Activated CD4-positive, alpha-beta memory T cell treated with anti-CD3 and anti-CD28 coated beads, Interleukin-2, amount 10 ng/mL, durations not matched to agents 7 days and 5 days (primary cell): Measurements from ENCODE around the gene KRT28. TPM values are rescaled to one million over a fixed set of nuclear protein-coding genes. Genes with fewer than 3 reads are reported as not detected.
"Not testable (repeated sequence)": the region's sequence is repeated elsewhere in the genome, so short reads cannot be mapped to it uniquely, and the experiment has no call there.

ENCODE experiments used
- CTCF ChIA-PET: fragments of 350-600 bp; sonication (Branson Sonifier 250); formaldehyde crosslinking; loops from one replicate; lab custom pipeline; 2021; ENCODE audit warnings: antibody characterized with exemption, inconsistent platforms; lab: Charles Lee
- POLR2A ChIA-PET: fragments of 350-600 bp; sonication (Branson Sonifier 250); formaldehyde crosslinking; loops from one replicate; lab custom pipeline; 2021; ENCODE audit warnings: antibody characterized with exemption; lab: Charles Lee
- DNase-seq: peaks from one replicate; pipeline ENCODE4 v3.0.0-alpha.2; 2020
- H3K27ac Mint-ChIP-seq: one replicate; pipeline ENCODE4 v1.8.0; 2021; ENCODE audit warnings: mild to moderate bottlenecking, mixed read lengths
- H3K27me3 Mint-ChIP-seq: one replicate; pipeline ENCODE4 v1.8.0; 2021; ENCODE audit warnings: mixed read lengths
- H3K36me3 Mint-ChIP-seq: one replicate; pipeline ENCODE4 v1.8.0; 2021; ENCODE audit warnings: low read depth, mixed read lengths
- H3K4me1 Mint-ChIP-seq: one replicate; pipeline ENCODE4 v1.8.0; 2021; ENCODE audit warnings: mixed read lengths
- H3K4me3 Mint-ChIP-seq: one replicate; pipeline ENCODE4 v1.8.0; 2021; ENCODE audit warnings: mild to moderate bottlenecking, mixed read lengths
- H3K9me3 Mint-ChIP-seq: one replicate; pipeline ENCODE4 v1.8.0; 2021; ENCODE audit warnings: mixed read lengths
- total RNA-seq, 2 experiments: library from RNA; stranded (reverse); gene quantifications; one replicate each; pipeline ENCODE4 v1.2.3, GENCODE V29; 2021

KRT28 gene
- total RNA-seq, 2 experiments from 2014 or later: not detected

DNA sequence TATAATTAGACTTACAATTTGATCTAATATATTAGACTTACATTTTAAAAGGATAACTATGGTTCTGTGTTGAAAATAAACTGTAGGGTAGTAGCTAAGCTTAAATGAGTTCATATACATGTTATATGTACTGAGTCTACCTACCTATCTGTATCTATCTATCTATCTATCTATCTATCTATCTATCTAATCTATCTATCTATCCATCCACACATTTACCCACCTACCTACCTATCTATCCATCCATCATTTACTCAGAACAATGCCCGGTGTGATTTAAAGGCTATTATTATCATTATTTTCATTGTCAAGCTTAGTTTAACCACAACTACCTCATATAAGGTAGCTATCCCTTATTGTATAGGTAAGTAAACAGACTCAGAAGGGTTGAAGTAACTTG lies 15.6 kb upstream of the KRT28 start:
- no peak for DNase-seq
- peaks cover 27% of the 10 kb centered on the region for H3K27me3 Mint-ChIP-seq
- no peaks in the 10 kb centered on the region for H3K9me3 Mint-ChIP-seq
- H3K27ac Mint-ChIP-seq: no peak overlapping the region
- H3K36me3 Mint-ChIP-seq: peaks cover 23% of the 10 kb centered on the region
- H3K4me3 Mint-ChIP-seq: no peak overlapping the region
- peaks cover 32% of the 10 kb centered on the region for H3K4me1 Mint-ChIP-seq
- ChIA-PET CTCF (interaction anchor here (0.7 kb wide), 1 partner anchor 13 kb away, joined by 3 read pairs; no protein-coding TSS in a partner anchor), POLR2A (no interaction called here)

GRCh38 chr17:40814657-40815056 lies 14.9 kb upstream of the KRT28 start:
- CTCF ChIA-PET, H3K4me3 Mint-ChIP-seq, POLR2A ChIA-PET, DNase-seq, H3K27ac Mint-ChIP-seq, H3K9me3 Mint-ChIP-seq: not testable (repeated sequence)
- Mint-ChIP-seq H3K27me3 (peaks cover 35% of the 10 kb centered on the region), H3K36me3 (peaks cover 20% of the 10 kb centered on the region), H3K4me1 (peaks cover 24% of the 10 kb centered on the region)

DNA sequence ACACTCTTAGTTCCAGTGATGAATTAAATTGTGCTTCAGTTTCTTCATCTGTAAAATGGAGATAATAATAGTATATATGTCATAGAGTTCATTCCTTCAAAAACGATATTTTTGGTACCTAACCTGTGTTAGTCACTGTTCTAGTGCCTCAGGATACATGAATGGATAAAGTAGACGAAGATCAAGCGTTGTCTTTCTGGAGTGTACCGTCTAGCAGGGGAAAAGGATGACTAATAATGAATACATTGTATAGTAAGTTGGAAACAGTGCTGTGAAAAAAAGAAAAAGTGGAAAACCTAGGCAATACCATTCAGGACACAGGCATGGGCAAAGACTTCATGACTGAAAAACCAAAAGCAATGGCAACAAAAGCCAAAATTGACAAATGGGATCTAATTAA lies 14.0 kb upstream of the KRT28 start:
- POLR2A ChIA-PET: no interaction called here
- Mint-ChIP-seq H3K4me1 (peaks cover 18% of the 10 kb centered on the region), H3K36me3 (peaks cover 17% of the 10 kb centered on the region), H3K9me3 (no peaks in the 10 kb centered on the region), H3K27ac (no peak overlapping the region), H3K27me3 (peaks cover 41% of the 10 kb centered on the region), H3K4me3 (no peak overlapping the region)
- CTCF ChIA-PET: no interaction called here
- no peak for DNase-seq

GRCh38 chr17:40812639-40813038 lies 12.9 kb upstream of the KRT28 start:
- DNase-seq: no peak
- peaks cover 47% of the 10 kb centered on the region for H3K27me3 Mint-ChIP-seq
- no peak overlapping the region for H3K27ac Mint-ChIP-seq
- peaks cover 9% of the 10 kb centered on the region for H3K36me3 Mint-ChIP-seq
- H3K4me1 Mint-ChIP-seq: peaks cover 8% of the 10 kb centered on the region
- H3K4me3 Mint-ChIP-seq: no peak overlapping the region
- H3K9me3 Mint-ChIP-seq: no peaks in the 10 kb centered on the region
- ChIA-PET CTCF (interaction anchor here (2.0 kb wide), 1 partner anchor 9 kb away, joined by 4 read pairs; no protein-coding TSS in a partner anchor), POLR2A (no interaction called here)

DNA sequence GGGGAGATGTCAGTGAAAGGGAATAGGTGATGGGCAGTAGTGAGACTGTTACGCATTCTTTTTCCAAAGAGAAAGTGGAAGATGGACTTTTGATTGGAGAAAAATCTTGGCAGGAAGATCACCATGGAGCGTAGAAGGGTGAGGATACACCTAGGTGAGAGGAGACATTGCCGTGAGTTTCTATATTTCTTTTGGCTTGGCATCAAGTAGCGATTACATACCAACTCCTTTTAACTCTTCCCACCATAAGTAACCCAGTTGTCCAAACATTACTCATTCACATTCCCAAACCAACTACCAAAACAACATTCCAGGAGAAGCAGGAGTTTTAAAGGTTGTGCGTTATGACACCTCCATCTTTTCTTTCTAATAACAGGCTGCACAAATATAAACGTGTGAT lies 10.7 kb upstream of the KRT28 start:
- no peak overlapping the region for H3K27ac Mint-ChIP-seq
- CTCF ChIA-PET: no interaction called here
- no peaks in the 10 kb centered on the region for H3K9me3 Mint-ChIP-seq
- H3K4me1 Mint-ChIP-seq: no peaks in the 10 kb centered on the region
- no peak overlapping the region for H3K4me3 Mint-ChIP-seq
- no peaks in the 10 kb centered on the region for H3K36me3 Mint-ChIP-seq
- POLR2A ChIA-PET: no interaction called here
- no peak for DNase-seq
- peaks cover 61% of the 10 kb centered on the region for H3K27me3 Mint-ChIP-seq

GRCh38 chr17:40809721-40810421 lies 10.1 kb upstream of the KRT28 start:
- Mint-ChIP-seq H3K4me3 (no peak overlapping the region), H3K36me3 (no peaks in the 10 kb centered on the region), H3K27ac (no peak overlapping the region), H3K27me3 (peaks cover 67% of the 10 kb centered on the region), H3K9me3 (no peaks in the 10 kb centered on the region), H3K4me1 (no peaks in the 10 kb centered on the region)
- no peak for DNase-seq
- ChIA-PET CTCF (interaction anchor here (0.8 to 1.3 kb wide), 2 partner anchors 739 to 853 kb away, joined by 3 to 4 read pairs; no protein-coding TSS in a partner anchor), POLR2A (no interaction called here)

DNA sequence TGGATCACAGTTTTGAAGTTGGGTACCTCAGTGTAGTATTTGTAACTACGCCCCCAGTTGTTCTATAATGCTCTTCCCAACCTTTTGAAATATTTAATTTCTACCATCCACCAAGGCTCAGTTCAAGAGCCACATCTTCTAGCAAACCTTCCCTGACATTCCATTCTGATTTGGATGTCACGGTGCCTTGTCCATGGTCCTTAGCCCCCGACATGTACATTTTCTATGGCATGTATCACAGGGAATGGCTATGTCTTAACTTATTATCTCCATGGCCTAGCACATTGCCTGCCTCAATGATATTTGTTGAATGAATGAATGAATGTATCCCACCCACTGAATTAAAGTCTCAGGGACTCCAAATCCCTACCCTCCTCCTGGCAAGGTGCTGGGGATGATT lies 6.4 kb upstream of the KRT28 start:
- peaks cover 54% of the 10 kb centered on the region for H3K27me3 Mint-ChIP-seq
- ChIA-PET CTCF (interaction anchor here (1.1 to 2.1 kb wide), 2 partner anchors 857 to 860 kb away, joined by 3 to 6 read pairs; no protein-coding TSS in a partner anchor), POLR2A (interaction anchor here (1.4 kb wide), 1 partner anchor 842 kb away, joined by 3 read pairs; no protein-coding TSS in a partner anchor)
- no peak overlapping the region for H3K27ac Mint-ChIP-seq
- H3K9me3 Mint-ChIP-seq: no peaks in the 10 kb centered on the region
- peaks cover 2% of the 10 kb centered on the region for H3K4me1 Mint-ChIP-seq
- DNase-seq: no peak
- H3K36me3 Mint-ChIP-seq: no peaks in the 10 kb centered on the region
- H3K4me3 Mint-ChIP-seq: no peak overlapping the region

- no peak overlapping the region for H3K4me3 Mint-ChIP-seq
- DNase-seq: peak; percentile 79
- POLR2A ChIA-PET: no interaction called here
- no peaks in the 10 kb centered on the region for H3K36me3 Mint-ChIP-seq
- H3K27me3 Mint-ChIP-seq: peaks cover 42% of the 10 kb centered on the region
- no peak overlapping the region for H3K27ac Mint-ChIP-seq
- H3K9me3 Mint-ChIP-seq: no peaks in the 10 kb centered on the region
- H3K4me1 Mint-ChIP-seq: peaks cover 2% of the 10 kb centered on the region
- CTCF ChIA-PET: interaction anchor here (0.7 to 1.7 kb wide), 6 partner anchors 8 to 746 kb away, joined by 3 to 5 read pairs (median 4); partner anchors contain the start of gene KRTAP16-1
Observed at GRCh38 chr17:40803617-40804082, 3.9 kb upstream of the KRT28 start.

- ChIA-PET POLR2A (no interaction called here), CTCF (no interaction called here)
- Mint-ChIP-seq H3K4me1 (peaks cover 2% of the 10 kb centered on the region), H3K4me3 (no peak overlapping the region), H3K36me3 (no peaks in the 10 kb centered on the region), H3K27me3 (peaks cover 34% of the 10 kb centered on the region), H3K9me3 (no peaks in the 10 kb centered on the region), H3K27ac (no peak overlapping the region)
- no peak for DNase-seq
Observed at GRCh38 chr17:40801157-40801556, 1.4 kb upstream of the KRT28 start.

DNA sequence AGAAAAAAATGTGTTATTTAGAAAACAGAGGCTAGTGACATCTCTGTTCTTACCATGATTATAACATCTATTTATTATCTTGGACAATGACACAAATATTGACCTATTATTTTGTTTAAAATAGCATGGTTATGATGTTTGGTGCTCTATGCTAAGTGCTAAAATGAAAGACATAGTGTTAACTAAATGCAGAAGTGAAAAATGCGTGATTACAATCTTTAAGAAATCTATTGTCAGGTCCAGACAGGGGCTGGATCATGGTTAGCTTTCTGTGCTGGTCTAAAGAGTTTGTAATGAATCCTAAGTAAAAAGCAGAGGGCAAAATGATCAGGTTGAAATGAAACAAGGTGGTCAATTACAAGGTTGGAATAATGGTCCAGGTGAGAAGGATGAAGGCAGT lies 622 bp upstream of the KRT28 start:
- no peaks in the 10 kb centered on the region for H3K36me3 Mint-ChIP-seq
- ChIA-PET CTCF (no interaction called here), POLR2A (no interaction called here)
- no peak for DNase-seq
- H3K27ac Mint-ChIP-seq: no peak overlapping the region
- H3K27me3 Mint-ChIP-seq: peaks cover 34% of the 10 kb centered on the region
- peaks cover 2% of the 10 kb centered on the region for H3K4me1 Mint-ChIP-seq
- H3K9me3 Mint-ChIP-seq: no peaks in the 10 kb centered on the region
- H3K4me3 Mint-ChIP-seq: no peak overlapping the region

GRCh38 chr17:40796846-40797245 lies 2.9 kb downstream of the KRT28 start:
- no peaks in the 10 kb centered on the region for H3K36me3 Mint-ChIP-seq
- CTCF ChIA-PET: no interaction called here

DNA sequence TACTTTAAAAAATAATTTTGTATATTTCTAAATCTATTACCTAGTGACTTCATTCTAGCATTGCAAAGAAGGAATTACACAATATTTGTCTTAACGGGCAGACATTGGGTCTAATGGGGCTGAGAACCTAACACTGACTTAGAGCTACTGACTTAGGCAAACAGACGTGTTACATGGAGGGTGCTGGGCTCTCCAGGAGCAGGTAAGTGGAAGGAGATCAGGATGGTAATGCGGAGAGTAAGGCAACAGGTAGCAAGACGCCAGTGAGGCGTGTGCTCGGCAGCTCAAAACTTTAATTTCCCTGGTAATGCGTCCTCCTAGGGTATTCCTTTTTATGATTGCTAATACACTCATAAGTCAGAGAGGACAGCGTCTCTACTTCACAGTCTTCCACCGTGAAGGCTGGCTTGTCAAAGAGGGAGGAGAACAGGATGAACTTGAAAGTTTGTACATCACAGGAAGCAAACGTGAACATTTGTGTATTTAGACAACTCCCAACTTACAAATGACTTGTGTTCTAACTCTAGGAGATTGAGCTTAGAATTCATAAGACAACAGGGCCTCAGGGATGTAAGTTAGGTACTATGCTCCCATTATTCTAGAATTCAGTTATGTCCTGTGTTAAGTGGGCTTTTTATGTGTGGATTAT lies 4.6 kb downstream of the KRT28 start:
- H3K9me3 Mint-ChIP-seq: no peaks in the 10 kb centered on the region
- no peaks in the 10 kb centered on the region for H3K4me1 Mint-ChIP-seq
- no peak overlapping the region for H3K4me3 Mint-ChIP-seq
- H3K27ac Mint-ChIP-seq: no peak overlapping the region
- CTCF ChIA-PET: no interaction called here
- H3K36me3 Mint-ChIP-seq: no peaks in the 10 kb centered on the region
- POLR2A ChIA-PET: no interaction called here
- no peak for DNase-seq
- H3K27me3 Mint-ChIP-seq: peaks cover 34% of the 10 kb centered on the region

More at GRCh38 chr17:40796846-40797245, 2.9 kb downstream of the KRT28 start:
- Mint-ChIP-seq H3K27me3 (peaks cover 34% of the 10 kb centered on the region), H3K27ac (no peak overlapping the region), H3K9me3 (no peaks in the 10 kb centered on the region), H3K4me3 (no peak overlapping the region), H3K4me1 (no peaks in the 10 kb centered on the region)
- DNase-seq: no peak
- POLR2A ChIA-PET: no interaction called here

DNA sequence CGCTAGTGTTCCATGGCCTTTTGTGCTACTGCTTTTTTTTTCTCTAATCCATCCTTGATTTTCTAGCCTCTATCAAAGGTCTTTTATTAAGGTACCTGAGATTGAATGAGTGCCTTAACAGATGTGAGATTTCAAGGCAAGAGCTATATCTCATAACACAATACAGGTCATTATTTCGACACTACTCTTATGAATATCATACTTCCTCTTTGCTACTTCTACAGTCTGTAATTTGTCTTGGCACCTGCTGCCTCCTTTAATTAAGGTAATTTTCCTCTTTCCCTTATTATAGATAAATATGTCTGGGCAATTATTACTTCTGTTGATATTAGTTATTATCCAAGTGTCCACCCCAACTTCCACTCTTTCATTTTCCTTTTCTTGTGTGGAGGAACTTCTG lies 5.3 kb downstream of the KRT28 start:
- Mint-ChIP-seq H3K27me3 (peaks cover 33% of the 10 kb centered on the region), H3K4me3 (no peak overlapping the region), H3K4me1 (no peaks in the 10 kb centered on the region), H3K9me3 (no peaks in the 10 kb centered on the region), H3K27ac (no peak overlapping the region), H3K36me3 (no peaks in the 10 kb centered on the region)
- DNase-seq: no peak
- ChIA-PET CTCF (no interaction called here), POLR2A (no interaction called here)
